K562 (cell line): Measurements from ENCODE around the gene DDAH2. TPM values are rescaled to one million over a fixed set of nuclear protein-coding genes. Genes with fewer than 3 reads are reported as not detected.

Source experiments
- KDM1A ChIP-seq, 2 experiments: fragments of 450-650 bp; IDR thresholded peaks; 2 replicates each; pipeline ENCODE4 v1.6.1; 2016; ENCODE audit warnings: mild to moderate bottlenecking in 2 of 2
- KDM5B ChIP-seq: fragments of 200-600 bp; sonication (generic); IDR thresholded peaks from 2 replicates; pipeline ENCODE4 v1.6.1; 2012; ENCODE audit warnings: low read depth, mild to moderate bottlenecking, moderate library complexity, low read length, control low read depth, inconsistent platforms; ENCODE audit not compliant: insufficient replicate concordance
- LARP7 ChIP-seq: fragments of 450-650 bp; IDR thresholded peaks from 2 replicates; pipeline ENCODE4 v1.6.1; 2016
- MAFK ChIP-seq: IDR thresholded peaks from 2 replicates; pipeline ENCODE4 v1.6.1; 2011; ENCODE audit warnings: low read length, improper control_type of control experiment
- NFXL1 ChIP-seq: fragments of 450-650 bp; formaldehyde crosslinking; IDR thresholded peaks from 2 replicates; pipeline ENCODE4 v1.4.0; 2021; ENCODE audit warnings: mild to moderate bottlenecking
- NR4A1 ChIP-seq, 2 experiments: fragments of 250-450 bp in 1 of 2; fragments of 450-650 bp in 1 of 2; sonication (Bioruptor Pico) in 1 of 2; IDR thresholded peaks; 2 replicates each; pipeline versions ENCODE4 v1.4.0 to v1.6.1; 2016 to 2020; ENCODE audit warnings: mild to moderate bottlenecking in 2 of 2, missing compliant biosample characterization in 1 of 2, missing genetic modification characterization in 1 of 2, moderate library complexity in 1 of 2
- PML ChIP-seq: IDR thresholded peaks from 2 replicates; pipeline ENCODE4 v1.6.1; 2012; ENCODE audit warnings: low read length, inconsistent platforms
- PTTG1 ChIP-seq: fragments of 450-650 bp; IDR thresholded peaks from 2 replicates; pipeline ENCODE4 v1.6.1; 2016; ENCODE audit warnings: low read depth, mild to moderate bottlenecking, missing genetic modification characterization, missing compliant biosample characterization
- SAFB ChIP-seq: fragments of 200-400 bp; formaldehyde crosslinking; IDR thresholded peaks from 2 replicates; pipeline ENCODE4 v1.6.1; 2017; ENCODE audit warnings: low read depth, low read length, borderline replicate concordance
- SMARCB1 ChIP-seq: IDR thresholded peaks from 2 replicates; pipeline ENCODE4 v1.6.1; 2011; ENCODE audit warnings: improper control_type of control experiment, low read depth; ENCODE audit not compliant: insufficient read length
- STAT5B ChIP-seq: fragments of 250-450 bp; sonication (Bioruptor Pico); IDR thresholded peaks from 2 replicates; pipeline ENCODE4 v1.8.0; 2021; ENCODE audit warnings: mild to moderate bottlenecking, inconsistent platforms
- ZBTB17 ChIP-seq: fragments of 450-650 bp; formaldehyde crosslinking; IDR thresholded peaks from 2 replicates; pipeline ENCODE4 v1.4.0; 2020; ENCODE audit warnings: mild to moderate bottlenecking
- ZFP30 ChIP-seq: fragments of 250-450 bp; sonication (Bioruptor Pico); IDR thresholded peaks from 2 replicates; pipeline ENCODE4 v1.8.0; 2022; ENCODE audit warnings: moderate library complexity, mild to moderate bottlenecking, inconsistent platforms, borderline replicate concordance
- ZNF518B ChIP-seq: fragments of 250-450 bp; sonication (Bioruptor Pico); IDR thresholded peaks from 2 replicates; pipeline ENCODE4 v1.5.0; 2021; ENCODE audit warnings: mild to moderate bottlenecking, moderate library complexity
- ZNF586 ChIP-seq: fragments of 450-650 bp; formaldehyde crosslinking; conservative IDR thresholded peaks from 2 replicates; pipeline ENCODE4 v1.4.0; 2020; ENCODE audit warnings: mild to moderate bottlenecking, moderate library complexity
- polyA plus RNA-seq, 8 experiments: library from polyadenylated mRNA; depleted of rRNA in 4 of 8; stranded (reverse) in 5 of 8; unstranded in 3 of 8; fragments of >200 nt; fragmentation: Nextera tagmentation in 2 of 8; fragmentation: Illumina TruSeq in 1 of 8; extraction: Ambion mirVana in 2 of 8; extraction: Trizol in 1 of 8; gene quantifications; 2 replicates each; pipeline versions ENCODE4 v1.2.1 to v1.2.3, GENCODE V29; 2011 to 2014; ENCODE audit warnings: inconsistent platforms in 1 of 8, missing spikeins in 1 of 8
- total RNA-seq, 7 experiments: library from RNA; depleted of rRNA in 6 of 7; stranded (reverse); fragments of >200 nt in 6 of 7; fragmentation: Illumina TruSeq in 2 of 7; extraction: Trizol in 2 of 7; gene quantifications; 2 replicates each; pipeline versions ENCODE4 v1.2.1 to v1.2.3, GENCODE V29; 2011 to 2021; ENCODE audit warnings: low replicate concordance in 1 of 7
- TF ChIP-seq, protein P1 (sequence below): sonication (generic); formaldehyde crosslinking; IDR thresholded peaks from 2 replicates; pipeline ENCODE4 v1.8.0; 2022; ENCODE audit warnings: mild to moderate bottlenecking, missing genetic modification reagents, borderline replicate concordance
- TF ChIP-seq, protein P2 (sequence below): fragments of 250-450 bp; sonication (Bioruptor Pico); IDR thresholded peaks from 2 replicates; pipeline ENCODE4 v1.8.0; 2021; ENCODE audit warnings: moderate library complexity, mild to moderate bottlenecking, inconsistent platforms
- TF ChIP-seq, protein P3 (sequence below): fragments of 250-450 bp; sonication (Bioruptor Pico); IDR thresholded peaks from 2 replicates; pipeline ENCODE4 v1.9.0; 2021; ENCODE audit warnings: mild to moderate bottlenecking, inconsistent platforms

The DDAH2 gene
- total and polyA plus RNA-seq, 9 of the 15 experiments (the other 6 are each of a cell fraction or from before 2014, with no cell fraction given), result 1.8 to 45.4 (median 21.4) TPM

DNA sequence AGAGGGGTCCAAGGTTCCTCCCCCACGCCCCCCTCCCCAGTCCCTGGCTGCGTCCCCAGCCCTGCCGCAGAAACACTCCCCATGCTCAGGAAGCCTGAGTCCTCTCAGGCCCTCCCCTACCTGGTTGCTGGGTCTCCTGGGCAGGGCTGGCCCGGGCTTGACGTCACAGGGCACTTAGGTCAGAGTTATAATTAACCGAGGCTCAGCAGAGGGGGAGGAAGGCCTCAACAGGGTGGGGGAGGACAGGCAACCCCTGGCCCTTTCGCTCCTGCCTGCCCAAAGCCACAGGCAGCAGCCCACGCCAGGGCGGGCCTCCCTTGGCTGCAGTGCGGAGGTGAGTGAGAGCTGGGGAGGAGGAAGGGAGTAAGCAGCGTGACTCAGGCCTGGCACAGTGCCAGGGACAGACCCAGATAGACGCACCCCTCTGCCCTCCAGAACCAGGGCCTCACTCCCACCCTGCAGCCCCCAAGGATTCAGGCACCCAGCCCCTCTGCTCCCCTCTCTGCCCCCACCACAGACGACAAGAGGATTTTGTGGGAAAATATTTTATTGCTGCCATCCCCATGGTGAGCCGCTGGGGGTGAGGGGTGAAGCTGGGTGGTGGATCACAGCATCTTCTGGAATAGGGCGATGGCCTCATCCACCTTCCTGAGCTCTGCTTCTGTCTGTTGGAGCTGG is 48.0 kb upstream of the DDAH2 start, which contains the start of gene VWA7 (continued):
- TF ChIP-seq, protein P1, sequence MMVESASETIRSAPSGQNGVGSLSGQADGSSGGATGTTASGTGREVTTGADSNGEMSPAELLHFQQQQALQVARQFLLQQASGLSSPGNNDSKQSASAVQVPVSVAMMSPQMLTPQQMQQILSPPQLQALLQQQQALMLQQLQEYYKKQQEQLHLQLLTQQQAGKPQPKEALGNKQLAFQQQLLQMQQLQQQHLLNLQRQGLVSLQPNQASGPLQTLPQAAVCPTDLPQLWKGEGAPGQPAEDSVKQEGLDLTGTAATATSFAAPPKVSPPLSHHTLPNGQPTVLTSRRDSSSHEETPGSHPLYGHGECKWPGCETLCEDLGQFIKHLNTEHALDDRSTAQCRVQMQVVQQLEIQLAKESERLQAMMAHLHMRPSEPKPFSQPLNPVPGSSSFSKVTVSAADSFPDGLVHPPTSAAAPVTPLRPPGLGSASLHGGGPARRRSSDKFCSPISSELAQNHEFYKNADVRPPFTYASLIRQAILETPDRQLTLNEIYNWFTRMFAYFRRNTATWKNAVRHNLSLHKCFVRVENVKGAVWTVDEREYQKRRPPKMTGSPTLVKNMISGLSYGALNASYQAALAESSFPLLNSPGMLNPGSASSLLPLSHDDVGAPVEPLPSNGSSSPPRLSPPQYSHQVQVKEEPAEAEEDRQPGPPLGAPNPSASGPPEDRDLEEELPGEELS (CRISPR knock-in tag), result peak; percentile 98
- peak; percentile 15; the same call in 1 of the 2 replicates for TF ChIP-seq SAFB
- no peak for TF ChIP-seq NFXL1 (CRISPR knock-in tag)
- no peak for TF ChIP-seq PTTG1 (tag)
- TF ChIP-seq, protein P2, sequence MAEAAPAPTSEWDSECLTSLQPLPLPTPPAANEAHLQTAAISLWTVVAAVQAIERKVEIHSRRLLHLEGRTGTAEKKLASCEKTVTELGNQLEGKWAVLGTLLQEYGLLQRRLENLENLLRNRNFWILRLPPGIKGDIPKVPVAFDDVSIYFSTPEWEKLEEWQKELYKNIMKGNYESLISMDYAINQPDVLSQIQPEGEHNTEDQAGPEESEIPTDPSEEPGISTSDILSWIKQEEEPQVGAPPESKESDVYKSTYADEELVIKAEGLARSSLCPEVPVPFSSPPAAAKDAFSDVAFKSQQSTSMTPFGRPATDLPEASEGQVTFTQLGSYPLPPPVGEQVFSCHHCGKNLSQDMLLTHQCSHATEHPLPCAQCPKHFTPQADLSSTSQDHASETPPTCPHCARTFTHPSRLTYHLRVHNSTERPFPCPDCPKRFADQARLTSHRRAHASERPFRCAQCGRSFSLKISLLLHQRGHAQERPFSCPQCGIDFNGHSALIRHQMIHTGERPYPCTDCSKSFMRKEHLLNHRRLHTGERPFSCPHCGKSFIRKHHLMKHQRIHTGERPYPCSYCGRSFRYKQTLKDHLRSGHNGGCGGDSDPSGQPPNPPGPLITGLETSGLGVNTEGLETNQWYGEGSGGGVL (CRISPR knock-in tag), result no peak
- peak; percentile 79 for TF ChIP-seq MAFK
- TF ChIP-seq ZNF586, result 0 out of 2 replicates have a peak, but pooled peaks have one; percentile 53
- TF ChIP-seq LARP7, result 0 out of 2 replicates have a peak, but pooled peaks have one; percentile 50
- TF ChIP-seq SMARCB1, result peak; percentile 94
- no peak for TF ChIP-seq STAT5B (CRISPR knock-in tag)
- TF ChIP-seq ZFP30 (CRISPR knock-in tag), result no peak
- TF ChIP-seq ZBTB17, result no peak; the same call in none of the 2 replicates
- TF ChIP-seq NR4A1 (CRISPR knock-in tag; IDR thresholded peaks at IDR 0.05), result peak; percentile 79; the same call in 1 of the 2 replicates
- peak; percentile 86 for TF ChIP-seq NR4A1 (tag; IDR thresholded peaks at IDR 0.05)
- TF ChIP-seq KDM1A (IDR thresholded peaks at IDR 0.05), result no peak
- TF ChIP-seq PML, result peak; percentile 75
- TF ChIP-seq, protein P3, sequence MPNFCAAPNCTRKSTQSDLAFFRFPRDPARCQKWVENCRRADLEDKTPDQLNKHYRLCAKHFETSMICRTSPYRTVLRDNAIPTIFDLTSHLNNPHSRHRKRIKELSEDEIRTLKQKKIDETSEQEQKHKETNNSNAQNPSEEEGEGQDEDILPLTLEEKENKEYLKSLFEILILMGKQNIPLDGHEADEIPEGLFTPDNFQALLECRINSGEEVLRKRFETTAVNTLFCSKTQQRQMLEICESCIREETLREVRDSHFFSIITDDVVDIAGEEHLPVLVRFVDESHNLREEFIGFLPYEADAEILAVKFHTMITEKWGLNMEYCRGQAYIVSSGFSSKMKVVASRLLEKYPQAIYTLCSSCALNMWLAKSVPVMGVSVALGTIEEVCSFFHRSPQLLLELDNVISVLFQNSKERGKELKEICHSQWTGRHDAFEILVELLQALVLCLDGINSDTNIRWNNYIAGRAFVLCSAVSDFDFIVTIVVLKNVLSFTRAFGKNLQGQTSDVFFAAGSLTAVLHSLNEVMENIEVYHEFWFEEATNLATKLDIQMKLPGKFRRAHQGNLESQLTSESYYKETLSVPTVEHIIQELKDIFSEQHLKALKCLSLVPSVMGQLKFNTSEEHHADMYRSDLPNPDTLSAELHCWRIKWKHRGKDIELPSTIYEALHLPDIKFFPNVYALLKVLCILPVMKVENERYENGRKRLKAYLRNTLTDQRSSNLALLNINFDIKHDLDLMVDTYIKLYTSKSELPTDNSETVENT (CRISPR knock-in tag), result peak; percentile 82; the same call in 1 of the 2 replicates
- TF ChIP-seq ZNF518B (CRISPR knock-in tag), result no peak
- TF ChIP-seq KDM5B, result no peak
